Dermis lymphatic vessel endothelial cell (primary cell): Measurements from ENCODE around the gene BCO2. TPM values are rescaled to one million over a fixed set of nuclear protein-coding genes. Genes with fewer than 3 reads are reported as not detected.

Source experiments
- total RNA-seq: library from RNA; depleted of rRNA; stranded (reverse); fragments of >200 nt; gene quantifications from 2 replicates; pipeline ENCODE4 v1.2.1, GENCODE V29; 2014

BCO2 gene
- total RNA-seq = 0.52 and 1.1 TPM in 2 replicates

GRCh38 chr11:112174789-112175598, at the start of gene BCO2:
Gene BCO2 (plus strand): TSS chr11:112175512. CDS start chr11:112175602, 90 bp downstream.

GRCh38 chr11:112163875-112164685, 11.2 kb upstream of the BCO2 start, which contains the start of gene IL18:
Gene IL18 (minus strand): TSS chr11:112164094. CDS start chr11:112155053, 9,041 bp downstream.

DNA sequence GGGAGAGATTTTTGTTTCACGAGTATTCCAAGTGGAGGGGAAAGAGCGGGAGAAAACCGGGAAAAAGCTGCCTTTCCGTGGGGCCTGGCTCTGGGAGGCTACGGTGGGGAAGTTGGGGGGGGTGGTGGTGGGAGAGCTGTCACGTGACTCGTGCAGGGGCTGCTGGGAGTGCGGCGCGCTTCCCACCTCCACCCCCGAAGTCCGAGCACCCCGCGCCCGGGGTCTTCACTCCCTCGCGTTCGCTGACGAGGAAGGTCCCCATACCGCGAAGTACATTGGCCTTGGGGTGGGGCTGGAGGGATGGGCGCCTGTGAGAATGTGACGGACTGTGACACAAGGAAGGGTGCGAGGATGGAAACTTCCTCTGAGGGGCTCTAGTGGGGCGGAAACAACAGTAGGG, 8.2 kb upstream of the BCO2 start, which contains the start of gene TEX12:
Gene TEX12, plus strand, starts transcription at position 228 of the 400 bp plus-strand sequence. CDS start 1,897 bp downstream, outside the sequence.

DNA sequence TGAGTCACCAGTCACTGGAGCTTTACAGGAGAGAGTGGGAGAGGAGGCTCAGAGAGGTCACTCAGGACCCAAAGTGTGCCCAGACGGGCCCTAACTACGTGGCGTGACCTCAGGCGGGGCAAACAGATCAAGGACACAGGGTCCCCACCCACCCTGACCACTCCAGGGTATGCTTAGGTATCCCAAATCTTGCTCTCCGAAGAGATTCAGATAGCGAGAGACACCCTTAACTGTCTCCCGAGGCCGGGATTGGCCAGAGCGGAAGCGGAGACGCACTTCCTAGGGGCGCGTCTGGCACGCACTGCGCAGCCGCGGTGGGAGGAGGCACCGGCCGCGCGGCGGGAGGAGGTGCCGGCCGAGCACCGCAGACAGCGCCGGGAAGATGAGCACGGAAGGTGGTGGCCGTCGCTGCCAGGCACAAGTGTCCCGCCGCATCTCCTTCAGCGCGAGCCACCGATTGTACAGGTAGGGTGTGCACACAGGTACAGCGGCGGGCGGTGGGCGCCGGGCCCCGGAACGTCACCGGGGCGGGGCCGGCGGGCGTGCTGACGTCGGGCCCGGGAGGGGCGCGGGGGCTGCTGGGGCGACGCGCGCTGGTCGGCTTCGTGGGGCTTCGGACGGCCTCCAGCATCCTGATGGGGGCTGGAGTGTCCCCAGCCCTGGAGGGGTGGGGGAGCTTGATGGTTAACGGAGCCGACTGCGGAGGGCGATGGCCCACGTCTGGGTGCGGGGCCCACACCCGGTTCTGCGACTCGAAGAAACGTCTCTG, 50.9 kb downstream of the BCO2 start, which contains the start of gene PTS:
Gene PTS, plus strand, starts transcription at position 367 of the 769 bp plus-strand sequence. Its CDS starts 16 bp downstream, at position 383.

DNA sequence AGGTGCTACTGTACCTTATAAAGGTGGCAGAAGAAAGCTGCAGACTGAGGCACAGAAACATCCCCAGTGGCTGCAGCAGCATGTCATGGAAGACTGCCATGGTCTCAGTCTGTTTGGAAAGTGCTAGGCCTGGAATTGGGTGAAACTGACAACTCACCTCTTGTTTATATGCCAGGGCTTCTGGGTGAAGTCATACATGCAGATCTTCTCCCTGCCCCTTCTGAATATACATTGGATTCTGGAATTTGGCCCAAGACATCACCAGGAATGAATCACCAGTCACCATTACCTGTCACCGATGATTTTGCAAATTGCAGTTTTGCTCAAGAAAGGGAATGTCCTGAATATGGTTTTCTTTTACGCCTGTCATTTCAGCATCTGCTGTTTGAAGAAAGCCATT, 85.2 kb downstream of the BCO2 start, which contains the start of gene PLET1:
Gene PLET1, minus strand, starts transcription at position 371 of the 400 bp plus-strand sequence. Its CDS starts 271 bp downstream, at position 100.

Other genes with a start within 250 kb of the BCO2 start
- gene DIXDC1, start 238.2 kb upstream of the BCO2 start, total RNA-seq = 2.9 and 8.5 TPM in 2 replicates
- 24.7 and 25.6 TPM in 2 replicates for gene DLAT, start 150.1 kb upstream of the BCO2 start, total RNA-seq
- gene PIH1D2, start 101.5 kb upstream of the BCO2 start, total RNA-seq = 0.33 and 0.69 TPM in 2 replicates
- 15.0 and 20.4 TPM in 2 replicates for gene NKAPD1, start 101.2 kb upstream of the BCO2 start, total RNA-seq
- gene TIMM8B, start 88.8 kb upstream of the BCO2 start, total RNA-seq = 67.9 and 89.3 TPM in 2 replicates
- gene SDHD, start 88.6 kb upstream of the BCO2 start, total RNA-seq = 148 and 213 TPM in 2 replicates
- 0.11 TPM in 1 of 2 replicates, not detected in the other for gene IL18, start 11.4 kb upstream of the BCO2 start, total RNA-seq
- 0.17 TPM in 1 of 2 replicates, not detected in the other for gene TEX12, start 8.1 kb upstream of the BCO2 start, total RNA-seq
- 28.2 and 33.5 TPM in 2 replicates for gene PTS, start 50.9 kb downstream of the BCO2 start, total RNA-seq
- not detected in 2 replicates for gene PLET1, start 85.3 kb downstream of the BCO2 start, total RNA-seq